NT2/D1 (cell line): Measurements from ENCODE around the gene COL20A1.

ENCODE experiments used
- SUZ12 ChIP-seq: IDR thresholded peaks from 2 replicates; pipeline ENCODE4 v1.6.1; 2011; ENCODE audit not compliant: insufficient read length, insufficient read depth; ENCODE audit errors: extremely low read depth
- YY1 ChIP-seq: IDR thresholded peaks from 2 replicates; pipeline ENCODE4 v1.6.1; 2011; ENCODE audit not compliant: insufficient read length, insufficient read depth
- ZNF274 ChIP-seq: IDR thresholded peaks from 2 replicates; pipeline ENCODE4 v1.6.1; 2011; ENCODE audit warnings: mild to moderate bottlenecking, low read depth, low read length

DNA sequence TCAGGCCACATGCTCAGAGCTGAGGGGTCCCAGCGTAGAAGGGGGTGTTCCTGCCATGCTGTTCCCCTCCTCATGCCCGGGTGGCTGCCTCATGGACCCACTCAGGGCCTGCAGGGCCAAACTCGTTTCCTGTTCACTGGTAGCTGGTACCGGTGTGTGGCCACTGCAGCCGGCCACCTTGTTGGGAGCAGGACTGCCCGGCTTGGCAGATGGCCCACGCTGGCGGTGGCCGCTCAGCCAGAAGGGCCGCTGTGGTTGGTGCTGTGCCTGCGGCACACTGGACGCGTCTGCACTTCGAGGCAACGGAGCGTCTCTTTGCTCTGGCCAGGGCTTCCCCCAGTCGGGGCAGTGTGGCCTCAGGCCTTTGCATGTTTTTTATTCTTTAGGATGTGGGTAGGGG is 10.0 kb upstream of the COL20A1 start:
- TF ChIP-seq YY1 (no peak), ZNF274 (no peak), SUZ12 (no peak)
